ENCODE data around the gene TOX2.

TOX2 gene

DNA sequence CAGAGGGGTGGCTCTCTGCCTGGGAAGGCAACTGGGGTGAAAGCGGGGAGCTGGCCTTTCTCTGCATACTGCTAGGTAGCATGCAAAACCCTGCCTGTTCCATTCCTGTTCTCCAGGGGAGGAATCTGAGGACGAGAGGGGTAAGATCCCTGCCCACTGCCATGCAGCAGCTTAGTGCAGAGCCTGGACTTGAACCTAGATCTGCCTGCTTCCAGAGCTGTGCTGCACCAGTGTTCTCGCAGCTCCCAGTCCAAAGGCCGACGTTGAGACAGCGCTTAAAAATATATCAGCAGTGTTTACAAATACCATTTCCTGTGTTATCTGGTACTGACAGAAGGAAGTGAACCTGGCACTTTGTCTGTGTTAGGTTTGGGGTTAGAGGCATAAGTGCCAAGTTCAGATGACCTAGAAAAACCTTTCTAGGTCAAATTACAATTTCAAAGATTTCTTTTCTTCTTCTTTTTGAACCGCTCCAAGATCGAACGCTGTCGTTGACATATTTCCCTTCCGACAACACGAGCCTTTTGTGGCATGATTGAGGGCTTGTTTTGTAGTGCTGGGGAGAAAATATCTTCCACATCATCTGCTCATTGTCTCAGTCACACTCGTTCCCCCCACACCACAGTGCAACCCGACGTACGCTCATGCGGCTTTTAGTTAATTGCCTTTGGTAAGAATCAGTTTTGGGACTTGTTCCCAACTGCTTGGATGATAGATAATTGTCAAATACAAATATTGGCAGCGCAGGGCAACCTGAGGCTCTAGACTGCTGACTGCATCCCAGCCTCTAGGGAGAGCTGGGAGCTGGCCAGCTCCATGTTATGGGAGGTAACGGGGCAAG lies 44.6 kb downstream of the TOX2 start:
- peak; percentile 64 for DNase-seq

DNA sequence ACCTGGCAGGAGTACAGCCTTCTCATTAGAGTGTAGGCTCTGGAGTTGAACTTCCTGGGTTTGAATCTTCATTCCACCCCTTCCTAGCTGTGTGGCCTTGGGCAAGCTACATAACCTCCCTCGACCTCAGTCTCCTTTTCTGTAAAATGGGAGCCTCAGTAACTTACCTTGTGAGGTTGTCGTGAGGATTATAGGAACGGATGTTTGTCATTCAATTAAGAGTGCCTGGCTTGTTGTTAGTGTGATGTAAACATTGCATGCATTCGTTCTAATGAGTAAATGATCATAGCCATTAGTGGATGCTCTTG lies 45.2 kb downstream of the TOX2 start:
- no peak for DNase-seq

DNA sequence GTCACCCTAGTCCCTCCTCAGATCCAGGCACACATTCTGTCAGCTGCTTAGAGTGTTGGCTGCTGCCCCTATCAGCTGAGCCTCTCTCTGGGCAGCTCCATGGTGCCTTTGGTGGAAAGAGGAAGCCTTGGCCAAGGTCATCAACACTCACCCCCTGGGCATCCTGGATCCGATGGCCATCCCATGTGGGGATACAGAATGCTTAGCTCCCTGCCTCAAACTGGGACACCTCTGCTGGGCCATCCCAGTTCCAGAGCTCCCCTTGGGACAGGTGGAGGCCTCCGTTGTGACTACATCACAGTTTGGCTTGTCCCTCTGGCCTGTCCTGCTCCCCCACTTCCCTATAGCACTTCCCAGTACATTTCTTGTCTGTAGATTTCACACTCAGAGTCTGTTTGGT lies 45.6 kb downstream of the TOX2 start:
- DNase-seq = no peak

DNA sequence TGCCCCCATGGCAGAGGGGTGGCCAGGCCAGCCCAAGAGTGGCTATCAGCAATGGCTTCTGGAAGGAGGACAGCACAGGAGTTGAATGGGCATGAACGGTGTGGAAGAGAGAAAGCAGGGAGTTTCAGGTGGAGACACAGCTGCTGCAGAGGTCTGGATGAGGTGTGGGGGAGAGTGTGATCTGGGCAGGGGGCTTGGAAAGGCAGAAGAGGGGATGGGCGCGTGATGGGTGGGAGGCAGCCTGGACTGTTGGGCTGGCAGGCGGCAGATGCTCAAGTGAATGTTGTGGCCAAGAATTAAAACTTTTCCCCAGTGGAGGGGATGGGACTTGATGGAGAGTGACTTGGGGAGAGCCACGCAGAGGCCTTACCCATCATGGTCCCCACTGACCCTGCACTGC lies 46.5 kb downstream of the TOX2 start:
- no peak for DNase-seq

DNA sequence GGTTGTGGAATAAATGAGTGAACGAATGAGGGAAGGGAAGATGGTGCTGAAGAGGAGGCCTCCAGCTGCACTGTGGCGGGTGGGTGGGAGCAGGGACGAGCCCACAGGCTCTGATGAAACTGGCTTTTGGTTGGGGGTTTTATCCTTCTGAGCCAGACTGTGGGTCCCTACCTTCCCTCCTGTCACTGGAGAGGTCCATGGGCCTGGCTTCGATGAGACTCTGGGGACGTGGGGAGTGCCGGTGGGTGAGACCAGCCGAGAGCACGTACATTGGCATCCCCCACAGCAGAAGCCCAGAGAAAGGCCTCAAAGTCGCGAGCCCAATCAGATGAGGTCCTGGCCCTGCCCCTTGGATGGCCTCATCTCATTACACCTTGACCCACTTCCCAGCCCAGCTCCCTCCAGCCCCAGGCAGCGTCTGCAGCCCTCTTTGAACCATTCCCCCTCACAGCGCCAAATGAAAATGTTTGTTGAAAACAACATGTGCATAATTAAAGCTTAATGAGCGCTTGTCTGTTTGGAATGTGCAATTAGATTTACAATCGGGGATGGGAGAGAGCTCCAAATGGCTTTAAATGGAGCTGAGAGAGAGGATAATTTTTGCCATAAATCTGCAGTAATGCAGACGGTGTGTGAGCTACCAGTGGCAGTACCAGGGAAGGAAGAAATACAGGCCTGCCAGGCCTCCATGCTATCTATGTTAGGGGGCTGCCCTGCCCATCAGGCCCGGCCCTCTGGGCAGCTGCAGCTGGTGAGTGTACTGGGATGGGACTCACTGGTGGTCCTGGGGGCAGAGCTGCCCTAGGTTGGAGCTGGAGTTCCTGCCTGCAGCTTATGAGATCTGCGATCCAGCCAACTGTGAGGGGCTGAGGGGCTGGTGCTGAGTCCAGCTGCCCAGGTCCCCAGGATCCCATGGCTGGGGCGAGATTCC lies 47.2 kb downstream of the TOX2 start:
- DNase-seq = no peak

DNA sequence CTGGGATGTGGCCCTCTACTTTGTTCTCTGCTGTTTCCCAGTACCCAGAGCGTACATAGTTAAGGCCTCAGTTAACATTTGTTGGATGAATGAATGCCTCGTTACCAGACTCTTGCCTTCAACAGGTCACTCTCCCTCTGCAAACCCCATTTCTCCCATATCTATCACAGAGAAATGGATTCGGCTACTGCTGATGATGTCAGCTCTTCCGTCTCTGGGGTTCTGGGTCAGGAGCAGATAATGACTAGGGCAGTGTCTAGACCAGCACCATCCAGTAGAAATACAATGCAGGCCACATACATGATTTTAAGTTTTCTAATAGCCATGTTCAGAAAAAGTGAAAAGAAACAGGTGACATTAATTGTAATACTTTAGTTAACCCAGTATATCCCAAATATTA lies 47.9 kb downstream of the TOX2 start:
- DNase-seq = no peak

DNA sequence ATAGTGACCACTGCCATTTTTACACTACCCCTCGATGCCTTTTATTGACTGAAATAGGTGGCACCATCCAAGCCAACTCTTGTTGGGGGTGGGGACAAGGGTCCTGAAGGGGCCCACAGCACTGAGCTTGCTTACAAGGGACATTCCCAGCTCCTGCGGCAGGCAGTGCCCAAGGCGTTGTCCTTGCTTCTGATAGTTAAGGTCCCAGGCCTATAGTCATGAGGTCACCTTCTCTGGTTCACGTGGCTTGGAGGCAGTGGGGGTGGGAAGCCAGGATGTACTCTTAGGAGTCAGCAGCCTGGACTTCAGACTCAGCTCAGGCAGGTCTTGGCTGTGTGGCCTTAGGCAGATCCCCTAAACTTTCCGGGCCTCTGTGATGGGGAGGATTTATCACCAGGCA lies 48.6 kb downstream of the TOX2 start:
- no peak for DNase-seq

DNA sequence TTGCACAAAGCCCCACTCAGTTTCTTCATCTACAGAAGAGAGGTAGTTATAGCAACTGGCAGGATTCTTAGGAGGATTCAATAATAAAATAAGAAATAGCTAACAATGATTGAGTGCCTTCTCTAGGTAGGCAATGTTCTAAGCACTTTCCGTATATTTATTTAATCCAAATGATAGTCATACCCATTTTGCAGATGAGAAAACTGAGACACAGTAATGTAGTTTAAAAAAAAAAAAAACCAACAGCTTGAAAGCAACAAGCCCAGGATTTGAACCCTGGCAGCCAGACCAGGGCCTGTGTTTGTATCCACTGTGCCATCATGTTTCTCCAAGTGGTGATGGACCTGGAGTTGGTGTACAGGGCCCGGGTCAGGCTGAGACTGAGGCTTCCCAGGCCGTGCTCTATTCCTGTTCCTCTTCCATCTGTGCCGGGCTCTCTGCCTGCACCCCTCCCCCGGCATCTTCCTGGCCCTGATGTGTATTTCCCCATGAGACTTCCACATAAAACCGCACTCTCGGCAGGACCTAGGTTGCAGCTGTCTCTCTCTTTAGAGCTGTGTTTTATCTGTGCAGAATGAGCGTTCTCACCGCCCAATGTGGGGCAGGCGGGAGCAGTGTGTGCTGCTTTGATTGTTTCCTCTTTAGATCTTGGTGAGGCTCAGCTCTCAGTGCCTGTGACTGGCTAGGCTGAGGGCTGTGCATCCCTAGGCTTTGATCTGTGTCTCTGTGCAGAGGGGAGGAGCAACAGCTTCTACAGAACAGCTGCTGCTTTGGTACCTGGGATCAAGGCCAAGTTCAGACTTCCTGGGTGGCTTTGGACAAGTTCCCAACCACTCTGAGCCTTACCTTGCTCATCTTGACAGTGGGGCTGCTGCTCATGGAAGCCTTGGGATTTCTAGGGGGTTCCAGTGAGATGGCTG lies 49.5 kb downstream of the TOX2 start:
- DNase-seq = peak; percentile 62

DNA sequence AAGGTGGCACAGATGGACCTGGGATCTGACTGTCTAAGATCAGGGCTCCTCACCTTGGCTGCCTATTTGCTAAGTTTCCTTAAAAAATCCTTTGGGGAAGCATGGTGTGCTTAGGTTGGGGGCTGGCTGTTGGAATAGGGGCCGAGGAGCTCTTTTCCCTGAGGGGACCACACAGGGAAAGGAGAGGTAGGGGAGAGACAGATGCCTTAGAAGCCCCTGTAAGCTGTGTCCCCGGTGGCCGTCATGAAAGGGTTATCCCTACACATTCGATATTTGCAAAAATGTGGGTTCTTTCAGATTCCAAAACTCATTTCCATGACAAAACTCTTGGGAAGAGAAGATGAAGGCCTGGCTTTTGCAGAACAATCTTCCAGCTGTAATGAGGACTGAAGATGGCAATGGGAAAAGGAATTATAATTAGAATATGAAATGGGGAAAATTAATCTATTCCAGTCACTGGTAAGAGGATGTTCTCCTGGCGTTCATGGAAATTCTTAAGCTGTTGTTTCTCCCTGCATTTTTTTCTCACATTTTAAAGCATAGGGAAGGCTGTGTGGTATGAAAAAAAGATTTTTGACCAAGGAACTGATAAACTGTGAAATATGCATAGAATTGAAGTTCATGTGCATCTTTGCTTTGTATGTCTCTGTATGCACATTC lies 53.8 kb downstream of the TOX2 start:
- no peak for DNase-seq

DNA sequence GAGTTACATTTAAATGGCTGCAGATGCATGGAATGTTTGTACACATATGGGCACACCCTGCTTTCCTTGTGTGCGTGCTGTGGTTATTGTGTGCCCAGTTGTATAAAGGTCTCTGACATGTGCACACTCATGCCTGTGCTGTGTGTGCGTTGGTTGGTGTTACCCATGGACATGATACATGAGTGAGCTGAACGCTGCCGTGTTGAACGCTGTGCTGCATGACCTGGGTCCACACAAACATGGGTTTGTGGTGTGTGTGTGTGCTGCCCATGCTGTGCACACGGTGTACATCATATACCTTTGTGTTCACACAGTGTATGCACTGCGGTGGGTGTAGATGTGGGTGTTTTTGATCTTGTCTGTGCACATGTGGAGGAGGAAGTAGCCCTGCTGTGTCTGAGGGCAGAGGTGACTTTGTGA lies 54.4 kb downstream of the TOX2 start:
- no peak for DNase-seq

DNA sequence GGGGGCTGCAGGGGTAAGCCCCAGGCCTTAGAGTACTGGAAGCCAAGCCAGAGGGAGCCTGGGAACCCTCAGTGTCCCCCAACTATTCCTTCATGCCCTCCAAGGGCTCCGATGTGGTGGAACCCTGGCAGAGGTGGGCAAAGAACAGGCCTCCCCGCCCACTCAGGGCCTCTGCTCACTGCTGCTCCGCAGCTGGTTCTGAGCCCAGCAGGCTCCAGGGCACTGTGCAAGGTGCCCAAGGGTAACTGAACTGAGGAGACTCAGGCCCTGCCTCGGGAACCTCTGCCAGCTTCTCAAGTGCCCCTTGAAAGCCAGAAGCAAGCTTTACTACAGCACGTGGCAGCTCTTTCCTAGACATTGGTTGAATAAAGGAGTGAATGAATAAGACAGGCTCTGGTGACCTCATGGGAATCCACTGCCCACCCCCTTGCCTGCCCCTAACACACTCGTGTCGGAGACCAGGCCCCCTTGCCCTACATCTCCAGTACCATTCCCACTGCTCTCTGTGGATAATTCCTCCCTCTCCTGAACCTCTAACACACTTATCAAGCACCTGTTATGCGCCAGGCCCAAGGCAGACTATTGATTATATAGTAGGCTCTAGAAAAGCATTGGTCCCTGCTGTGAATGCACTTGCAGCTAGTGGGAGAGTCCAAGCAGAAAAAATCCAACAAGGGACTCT lies 55.0 kb downstream of the TOX2 start:
- no peak for DNase-seq

DNA sequence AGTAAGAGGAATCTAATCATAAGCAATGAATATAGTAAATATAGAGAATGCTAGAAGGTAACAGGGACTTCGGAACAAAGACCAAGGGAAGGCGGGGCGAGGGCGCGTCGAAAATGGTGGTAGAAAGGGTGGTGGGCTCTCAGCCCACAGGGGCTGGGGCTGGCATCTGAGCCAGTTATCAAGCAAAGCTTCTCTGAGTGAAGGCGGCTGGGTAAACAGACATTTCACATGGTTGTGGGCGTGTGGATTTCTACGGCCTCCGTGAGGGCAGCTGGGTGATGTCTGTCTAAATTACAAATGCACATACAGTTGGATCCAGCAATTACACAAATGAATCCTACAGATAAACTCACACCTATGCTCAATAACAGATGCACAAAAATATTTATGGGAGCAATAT lies 56.6 kb downstream of the TOX2 start:
- DNase-seq = no peak

DNA sequence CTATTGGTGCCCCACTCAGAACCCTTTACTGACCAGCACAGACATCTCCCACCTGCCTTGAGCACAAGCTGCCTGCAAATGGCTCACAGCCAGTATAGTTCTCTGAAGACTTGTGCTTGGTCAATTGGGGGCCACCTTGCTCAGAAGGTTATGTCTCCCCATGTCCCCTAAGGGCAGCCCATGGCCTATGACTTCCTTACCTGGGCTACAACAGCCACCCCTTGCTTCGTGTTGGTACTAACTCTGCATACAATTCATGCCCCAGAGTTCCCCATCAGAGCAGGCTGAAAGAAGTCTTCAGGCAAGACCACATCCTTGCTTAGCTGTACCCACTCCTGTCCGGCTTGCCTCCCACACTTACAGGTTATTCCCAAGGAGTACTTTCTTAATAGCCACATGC lies 57.4 kb downstream of the TOX2 start:
- DNase-seq = no peak

DNA sequence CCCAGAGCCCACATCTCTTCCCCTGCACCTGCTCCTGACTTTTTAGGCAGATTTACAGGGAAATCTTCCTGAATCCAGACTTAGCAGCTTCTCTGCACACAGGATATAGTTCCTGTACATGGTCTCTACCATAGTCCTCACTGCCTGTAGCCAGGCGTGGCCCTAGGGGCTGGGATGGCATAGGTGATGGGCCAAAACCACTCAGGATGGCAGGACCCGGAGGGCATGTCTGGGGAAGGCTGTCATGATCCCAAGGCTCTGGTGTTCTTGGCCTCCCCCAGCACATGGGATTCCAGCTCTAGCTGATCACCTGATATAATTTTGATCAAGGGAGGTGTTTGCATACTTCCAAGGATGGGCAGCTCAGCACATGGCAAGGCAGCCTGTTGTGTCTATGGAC lies 58.0 kb downstream of the TOX2 start:
- DNase-seq = no peak

DNA sequence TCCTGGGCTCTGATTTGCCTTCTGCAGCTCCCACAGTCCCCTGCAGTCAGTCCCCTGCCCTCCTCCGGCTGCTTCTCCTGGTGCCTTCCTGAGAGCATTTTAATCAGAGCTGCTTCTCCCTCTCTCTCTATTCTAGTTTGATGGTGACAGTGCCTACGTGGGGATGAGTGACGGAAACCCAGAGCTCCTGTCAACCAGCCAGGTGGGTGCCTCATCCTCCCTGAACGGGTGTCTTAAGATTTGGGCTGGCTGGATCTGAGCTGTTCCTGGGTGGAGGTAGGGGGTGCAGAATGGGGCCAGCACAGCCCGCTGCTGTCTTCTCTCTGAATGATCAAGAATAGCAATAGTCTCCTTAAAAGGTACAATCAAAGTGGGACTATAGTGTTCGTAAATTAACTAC lies 58.6 kb downstream of the TOX2 start:
- no peak for DNase-seq

DNA sequence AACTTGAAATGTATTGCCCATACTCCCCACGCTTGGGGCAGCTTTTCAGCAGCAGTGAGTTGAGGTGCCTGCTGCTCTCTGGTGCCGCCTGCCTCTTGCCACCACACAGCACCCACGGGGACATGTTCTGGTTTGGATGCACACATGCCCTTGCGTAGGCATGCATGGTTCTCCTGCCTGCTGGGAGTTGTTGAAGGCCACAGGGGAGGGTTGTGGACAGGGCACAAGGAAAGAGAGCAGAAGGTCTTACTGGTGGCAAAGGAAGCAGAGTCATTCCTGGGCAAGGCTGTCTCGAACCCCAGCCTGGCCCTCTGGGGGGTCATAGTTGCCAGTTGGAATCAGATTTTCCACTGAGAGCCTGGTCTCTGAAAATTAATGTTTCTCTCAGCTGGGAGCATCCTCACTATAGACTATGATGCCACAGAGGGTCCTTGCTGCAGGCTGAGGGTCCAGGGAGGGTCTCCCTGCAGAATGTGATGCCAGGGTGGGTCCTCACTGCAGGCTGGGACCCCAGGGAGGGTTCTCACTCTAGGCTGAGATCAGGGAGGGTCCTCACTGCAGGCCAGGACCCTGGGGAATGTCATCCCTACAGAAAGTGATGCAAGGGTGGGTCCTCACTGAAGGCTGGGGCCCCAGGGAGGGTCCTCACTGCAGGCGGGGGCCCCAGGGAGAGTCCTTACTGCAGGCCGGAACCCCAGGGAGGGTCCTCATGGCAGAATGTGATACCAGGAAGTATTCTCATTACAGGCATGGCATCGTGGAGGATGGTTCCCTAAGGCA lies 59.2 kb downstream of the TOX2 start:
- no peak for DNase-seq

DNA sequence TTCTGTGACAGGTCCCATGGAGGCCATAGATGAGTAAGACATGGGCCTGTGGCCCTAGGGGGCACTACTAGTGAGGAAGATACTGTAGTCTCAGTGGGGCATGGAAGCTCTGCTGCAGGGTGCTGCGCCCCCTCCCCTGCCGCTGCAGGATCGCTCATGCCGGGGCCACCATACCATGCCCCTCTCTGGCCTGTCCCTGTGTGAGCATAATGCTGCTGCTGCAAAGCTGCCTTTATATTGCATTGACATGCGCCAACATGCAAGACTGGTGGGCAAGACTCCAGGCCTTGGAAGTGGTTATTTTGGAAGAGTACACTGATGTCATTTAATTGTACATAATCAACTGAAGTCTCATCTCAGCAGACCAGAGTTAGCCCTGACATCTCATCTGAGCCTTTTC lies 60.0 kb downstream of the TOX2 start:
- DNase-seq = no peak

DNA sequence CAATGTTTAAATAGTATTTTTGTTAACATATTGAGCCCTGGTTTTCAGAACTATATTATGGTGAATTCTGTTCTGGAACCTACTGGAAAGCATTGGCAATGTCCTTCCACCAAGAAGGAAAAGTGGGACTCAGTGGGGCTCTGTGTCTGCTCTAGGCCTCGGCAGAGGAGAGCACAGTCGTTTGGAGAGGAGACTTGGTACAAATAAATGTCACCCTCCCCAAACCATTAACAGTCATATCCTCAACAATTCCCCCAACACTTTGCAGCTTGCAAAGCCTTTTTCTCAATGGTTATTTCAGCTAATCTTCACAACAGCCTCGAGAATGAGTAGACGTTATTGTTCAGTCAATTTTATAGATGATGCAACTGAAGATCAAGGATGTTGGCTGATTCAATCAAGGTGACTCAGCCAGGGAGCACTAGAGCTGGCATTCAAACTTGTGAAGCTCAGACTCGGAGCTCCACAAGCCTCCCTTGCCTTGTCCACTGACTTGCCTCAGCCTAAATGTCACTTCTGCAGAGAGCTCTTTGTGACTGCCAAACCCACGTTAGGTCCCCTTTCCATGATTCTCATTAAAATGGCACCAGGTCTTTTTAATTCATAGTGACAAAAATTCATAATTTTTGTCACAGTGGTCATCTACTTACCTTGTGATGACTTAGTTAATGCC lies 60.6 kb downstream of the TOX2 start:
- DNase-seq = no peak

DNA sequence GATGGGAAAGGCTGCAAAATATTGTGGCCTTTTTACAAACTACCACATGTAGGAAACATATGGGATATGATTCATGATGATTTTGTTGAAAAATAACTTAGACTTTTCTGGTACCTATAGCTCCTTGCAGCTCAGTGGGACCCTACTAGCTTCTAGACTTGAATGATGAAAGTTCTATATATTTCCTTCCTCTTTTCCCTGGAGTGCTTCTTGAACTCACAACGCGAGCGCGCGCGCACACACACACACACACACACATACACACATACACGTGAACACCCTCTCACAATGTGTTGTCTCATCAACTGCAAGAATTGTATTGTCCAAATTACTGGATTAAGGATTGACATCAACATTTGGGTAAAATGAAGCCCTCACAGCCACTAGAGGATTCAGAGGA lies 61.9 kb downstream of the TOX2 start:
- no peak for DNase-seq

DNA sequence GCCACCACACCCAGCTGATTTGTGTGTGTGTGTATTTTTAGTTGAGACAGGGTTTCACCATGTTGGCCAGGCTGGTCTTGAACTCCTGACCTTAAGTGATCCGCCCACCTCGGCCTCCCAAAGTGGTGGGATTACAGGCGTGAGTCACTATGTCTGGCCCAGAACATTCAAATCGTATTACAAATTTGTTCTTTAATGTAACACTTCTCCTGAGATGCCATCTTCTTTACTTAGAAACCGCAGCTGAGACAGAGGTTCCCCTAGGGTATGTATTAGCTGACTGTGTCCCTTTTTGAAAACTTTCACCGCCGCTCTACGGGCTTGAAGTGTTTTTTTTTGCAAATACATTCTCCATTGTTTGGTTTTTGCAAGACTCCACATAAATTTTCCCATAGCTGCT lies 62.6 kb downstream of the TOX2 start:
- no peak for DNase-seq

DNA sequence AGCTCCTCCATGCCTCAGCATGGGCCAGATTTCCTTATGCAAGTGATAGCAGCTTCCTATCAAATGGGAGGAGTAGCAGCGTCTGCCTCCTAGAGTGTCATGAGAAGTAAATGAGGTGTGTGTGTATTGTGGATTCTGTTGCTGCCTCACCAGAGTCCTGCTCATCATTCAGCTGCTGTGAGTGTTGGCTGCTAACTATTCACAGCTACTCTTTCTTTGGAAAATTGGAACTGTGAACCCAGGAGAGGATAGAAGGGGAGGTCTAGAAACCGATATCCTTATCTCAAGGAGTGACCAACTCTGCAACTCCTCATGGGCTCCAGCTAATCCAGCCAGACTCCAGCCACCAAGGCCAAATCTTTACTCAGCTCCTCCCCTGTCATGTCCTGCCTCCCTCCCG lies 63.3 kb downstream of the TOX2 start:
- no peak for DNase-seq
